ENCODE results near the gene FUT6.
"Not testable (repeated sequence)": the region's sequence is repeated elsewhere in the genome, so short reads cannot be mapped to it uniquely, and the experiment has no call there.

The FUT6 gene

GRCh38 chr19:5851302-5851701, 11.8 kb upstream of the FUT6 start, which contains the start of gene FUT3:
FUT3 (minus strand) TSS chr19:5851449.
- POLR2A ChIA-PET: interaction anchor here (0.6 to 1.9 kb wide), 2 partner anchors 23 to 435 kb away, joined by 3 to 7 read pairs; no protein-coding TSS in a partner anchor
- DNase-seq (ENCODE audit: extremely low spot score): no peak
- TF ChIP-seq FOXA1 (IDR thresholded peaks at IDR 0.05) (no peak), SP1 (IDR thresholded peaks at IDR 0.05) (no peak), LEF1 (IDR thresholded peaks at IDR 0.05; ENCODE audit: borderline replicate concordance) (no peak), TARDBP (IDR thresholded peaks at IDR 0.05) (no peak), ARNT (IDR thresholded peaks at IDR 0.05) (no peak), FOXK2 (IDR thresholded peaks at IDR 0.05) (no peak), ELF4 (IDR thresholded peaks at IDR 0.05) (no peak)
- CTCF ChIA-PET: no interaction called here

- ChIA-PET POLR2A (interaction anchor here (1.9 kb wide), 1 partner anchor 23 kb away, joined by 7 read pairs; no protein-coding TSS in a partner anchor), CTCF (no interaction called here)
- TF ChIP-seq ELF4 (IDR thresholded peaks at IDR 0.05): no peak
- TF ChIP-seq TARDBP (IDR thresholded peaks at IDR 0.05): no peak
- TF ChIP-seq PKNOX1 (IDR thresholded peaks at IDR 0.05): no peak
- no peak for TF ChIP-seq ZNF384 (IDR thresholded peaks at IDR 0.05)
- no peak for TF ChIP-seq BHLHE40 (IDR thresholded peaks at IDR 0.05; ENCODE audit: borderline replicate concordance)
- TF ChIP-seq FOXM1 (IDR thresholded peaks at IDR 0.05; ENCODE audit: borderline replicate concordance): no peak
- no peak for DNase-seq (ENCODE audit: extremely low spot score)
Measured at GRCh38 chr19:5850743-5851293, 11.3 kb upstream of the FUT6 start.

GRCh38 chr19:5850189-5850588, 10.7 kb upstream of the FUT6 start:
- DNase-seq (ENCODE audit: extremely low spot score): no peak
- no peak for TF ChIP-seq SP1 (IDR thresholded peaks at IDR 0.05)
- TF ChIP-seq ZNF384 (IDR thresholded peaks at IDR 0.05): no peak
- TF ChIP-seq SUZ12 (IDR thresholded peaks at IDR 0.05): no peak
- no peak for TF ChIP-seq ARNT (IDR thresholded peaks at IDR 0.05)
- no peak for TF ChIP-seq HDGF (IDR thresholded peaks at IDR 0.05; ENCODE audit: borderline replicate concordance)
- TF ChIP-seq BHLHE40 (IDR thresholded peaks at IDR 0.05; ENCODE audit: borderline replicate concordance): no peak
- TF ChIP-seq L3MBTL2 (conservative IDR thresholded peaks at IDR 0.05): no peak
- ChIA-PET CTCF (no interaction called here), POLR2A (interaction anchor here (1.9 kb wide), 1 partner anchor 22 kb away, joined by 7 read pairs; no protein-coding TSS in a partner anchor)

- POLR2A ChIA-PET; DNase-seq (ENCODE audit: extremely low spot score): not testable (repeated sequence)
- CTCF ChIA-PET: interaction anchor here (0.7 kb wide), 1 partner anchor 16 kb away, joined by 3 read pairs; no protein-coding TSS in a partner anchor
Measured at GRCh38 chr19:5848621-5849020, 9.1 kb upstream of the FUT6 start.

- CTCF ChIA-PET; POLR2A ChIA-PET; DNase-seq (ENCODE audit: extremely low spot score): not testable (repeated sequence)
Measured at GRCh38 chr19:5847846-5848245, 8.3 kb upstream of the FUT6 start.

GRCh38 chr19:5844456-5845433, 5.2 kb upstream of the FUT6 start:
- DNase-seq (ENCODE audit: extremely low spot score): no peak
- POLR2A ChIA-PET: no interaction called here
- TF ChIP-seq SP1 (IDR thresholded peaks at IDR 0.05) (no peak), SUZ12 (IDR thresholded peaks at IDR 0.05) (no peak), ELF4 (IDR thresholded peaks at IDR 0.05) (no peak), BHLHE40 (IDR thresholded peaks at IDR 0.05; ENCODE audit: borderline replicate concordance) (no peak), FOXK2 (IDR thresholded peaks at IDR 0.05) (no peak), CTBP1 (IDR thresholded peaks at IDR 0.05; ENCODE audit: borderline replicate concordance) (no peak), L3MBTL2 (conservative IDR thresholded peaks at IDR 0.05) (no peak), LEF1 (IDR thresholded peaks at IDR 0.05; ENCODE audit: borderline replicate concordance) (no peak), TARDBP (IDR thresholded peaks at IDR 0.05) (no peak)
- CTCF ChIA-PET: no interaction called here

GRCh38 chr19:5843295-5843927, 3.9 kb upstream of the FUT6 start:
- POLR2A ChIA-PET: no interaction called here
- no peak for TF ChIP-seq FOXA1 (IDR thresholded peaks at IDR 0.05)
- no peak for TF ChIP-seq ELF4 (IDR thresholded peaks at IDR 0.05)
- no peak for TF ChIP-seq BHLHE40 (IDR thresholded peaks at IDR 0.05; ENCODE audit: borderline replicate concordance)
- TF ChIP-seq FOXM1 (IDR thresholded peaks at IDR 0.05; ENCODE audit: borderline replicate concordance): no peak
- no peak for TF ChIP-seq CTBP1 (IDR thresholded peaks at IDR 0.05; ENCODE audit: borderline replicate concordance)
- DNase-seq (ENCODE audit: extremely low spot score): no peak
- CTCF ChIA-PET: interaction anchor here (0.6 kb wide), 1 partner anchor 137 kb away, joined by 7 read pairs; no protein-coding TSS in a partner anchor

GRCh38 chr19:5841735-5842111, 2.2 kb upstream of the FUT6 start:
- POLR2A ChIA-PET: interaction anchor here (0.5 to 2.4 kb wide), 2 partner anchors 13 to 1522 kb away, joined by 3 to 8 read pairs; no protein-coding TSS in a partner anchor
- DNase-seq (ENCODE audit: extremely low spot score); CTCF ChIA-PET: not testable (repeated sequence)
